WTC11 (cell line): ENCODE data around the gene CHMP5.

Experiments used
- CREB1 ChIP-seq: sonication (generic); formaldehyde crosslinking; IDR thresholded peaks from 2 replicates; pipeline ENCODE4 v1.8.0; 2023; ENCODE audit warnings: mild to moderate bottlenecking, missing genetic modification reagents
- CTCF ChIP-seq: fragments of 200-600 bp; IDR thresholded peaks from 2 replicates; pipeline ENCODE4 v1.8.0; 2022; ENCODE audit warnings: antibody characterized with exemption
- ETV6 ChIP-seq: sonication (generic); formaldehyde crosslinking; IDR thresholded peaks from 2 replicates; pipeline ENCODE4 v1.8.1; 2022; ENCODE audit warnings: mild to moderate bottlenecking, missing genetic modification reagents
- FOXJ3 ChIP-seq: sonication (generic); formaldehyde crosslinking; IDR thresholded peaks from 2 replicates; pipeline ENCODE4 v1.9.0; 2021; ENCODE audit warnings: missing genetic modification reagents, mild to moderate bottlenecking, borderline replicate concordance
- MAX ChIP-seq: sonication (generic); formaldehyde crosslinking; IDR thresholded peaks from 2 replicates; pipeline ENCODE4 v1.8.0; 2022; ENCODE audit warnings: mild to moderate bottlenecking, missing genetic modification reagents
- SMAD4 ChIP-seq: sonication (generic); formaldehyde crosslinking; IDR thresholded peaks from 2 replicates; pipeline ENCODE4 v1.8.0; 2022; ENCODE audit warnings: mild to moderate bottlenecking, missing genetic modification reagents
- SP1 ChIP-seq: sonication (generic); formaldehyde crosslinking; conservative IDR thresholded peaks from 2 replicates; pipeline ENCODE4 v1.8.1; 2022; ENCODE audit warnings: missing genetic modification reagents
- TF ChIP-seq, protein P1 (sequence below): sonication (generic); formaldehyde crosslinking; conservative IDR thresholded peaks from 2 replicates; pipeline ENCODE4 v1.8.1; 2023; ENCODE audit warnings: mild to moderate bottlenecking, low read depth, missing genetic modification reagents, moderate library complexity

DNA sequence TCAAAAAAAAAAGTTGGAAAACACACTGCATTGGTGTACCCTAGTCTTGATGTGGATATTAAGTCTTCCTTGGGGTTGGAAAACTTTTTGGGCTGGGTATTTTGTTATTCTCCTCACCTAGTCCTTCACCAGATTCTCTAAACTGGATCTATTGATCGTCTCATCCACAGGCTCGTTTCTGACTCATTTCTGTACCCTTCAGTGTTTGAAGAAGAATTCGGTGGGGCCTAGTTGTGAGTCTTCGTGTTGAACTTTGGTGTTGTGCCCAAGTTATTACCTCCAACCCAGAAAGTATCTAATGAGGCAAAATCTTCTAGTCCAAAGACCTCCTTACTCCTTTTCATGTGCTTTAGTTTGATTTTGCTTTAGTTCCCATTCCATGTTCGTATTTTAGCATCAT, 27.1 kb downstream of the CHMP5 start:
- TF ChIP-seq, protein P1, sequence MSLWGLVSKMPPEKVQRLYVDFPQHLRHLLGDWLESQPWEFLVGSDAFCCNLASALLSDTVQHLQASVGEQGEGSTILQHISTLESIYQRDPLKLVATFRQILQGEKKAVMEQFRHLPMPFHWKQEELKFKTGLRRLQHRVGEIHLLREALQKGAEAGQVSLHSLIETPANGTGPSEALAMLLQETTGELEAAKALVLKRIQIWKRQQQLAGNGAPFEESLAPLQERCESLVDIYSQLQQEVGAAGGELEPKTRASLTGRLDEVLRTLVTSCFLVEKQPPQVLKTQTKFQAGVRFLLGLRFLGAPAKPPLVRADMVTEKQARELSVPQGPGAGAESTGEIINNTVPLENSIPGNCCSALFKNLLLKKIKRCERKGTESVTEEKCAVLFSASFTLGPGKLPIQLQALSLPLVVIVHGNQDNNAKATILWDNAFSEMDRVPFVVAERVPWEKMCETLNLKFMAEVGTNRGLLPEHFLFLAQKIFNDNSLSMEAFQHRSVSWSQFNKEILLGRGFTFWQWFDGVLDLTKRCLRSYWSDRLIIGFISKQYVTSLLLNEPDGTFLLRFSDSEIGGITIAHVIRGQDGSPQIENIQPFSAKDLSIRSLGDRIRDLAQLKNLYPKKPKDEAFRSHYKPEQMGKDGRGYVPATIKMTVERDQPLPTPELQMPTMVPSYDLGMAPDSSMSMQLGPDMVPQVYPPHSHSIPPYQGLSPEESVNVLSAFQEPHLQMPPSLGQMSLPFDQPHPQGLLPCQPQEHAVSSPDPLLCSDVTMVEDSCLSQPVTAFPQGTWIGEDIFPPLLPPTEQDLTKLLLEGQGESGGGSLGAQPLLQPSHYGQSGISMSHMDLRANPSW (CRISPR knock-in tag) = no peak
- TF ChIP-seq SMAD4 (CRISPR knock-in tag) (no peak), SP1 (CRISPR knock-in tag) (no peak), CTCF (no peak), CREB1 (CRISPR knock-in tag) (no peak), FOXJ3 (CRISPR knock-in tag) (no peak), MAX (CRISPR knock-in tag) (no peak), ETV6 (CRISPR knock-in tag) (no peak)
